Pancreas (tissue), 10 donors: Measurements from ENCODE around the gene IL12RB2. TPM values are rescaled to one million over a fixed set of nuclear protein-coding genes. Genes with fewer than 3 reads are reported as not detected.

Experiments used
- ATAC-seq, 4 donors: fragments of 200-7000 bp; cut with Tn5 transposase; one replicate each; pipeline versions ENCODE4 v1.8.0 to v1.9.1; 2020; ENCODE audit warnings: mild to moderate bottlenecking in 4 of 4, moderate library complexity in 4 of 4
- DNase-seq, 6 donors: peaks; one replicate each; pipeline ENCODE4 v3.0.0-alpha.2; 2020
- FAIRE-seq: peaks from 2 replicates; lab custom pipeline; 2012; peaks lifted over from hg19 to GRCh38; lab: Jason Lieb, UNC
- H3K27ac ChIP-seq, 4 donors: fragments of 200-600 bp; sonication (generic); 1 replicate in 3 of 4; 2 replicates in 1 of 4; pipeline versions ENCODE4 v1.5.0 to v1.8.0; 2020
- H3K27me3 ChIP-seq, 4 donors: fragments of 200-600 bp; one replicate each; pipeline ENCODE4 v1.8.0; 2021
- H3K36me3 ChIP-seq, 3 donors: fragments of 200-600 bp; sonication (generic) in 1 of 3; one replicate each; pipeline versions ENCODE4 v1.5.0 to v1.8.0; 2020 to 2021
- H3K4me1 ChIP-seq, 3 donors: fragments of 200-600 bp; one replicate each; pipeline ENCODE4 v1.8.0; 2021
- H3K4me3 ChIP-seq, 4 donors: fragments of 200-600 bp; sonication (generic) in 2 of 4; one replicate each; pipeline versions ENCODE4 v1.5.0 to v1.8.0; 2020 to 2021
- H3K9me3 ChIP-seq, 4 donors: fragments of 200-600 bp; one replicate each; pipeline ENCODE4 v1.8.0; 2021
- CTCF ChIP-seq, 4 donors: fragments of 200-600 bp; sonication (generic) in 3 of 4; IDR thresholded peaks; one replicate each; pipeline versions ENCODE4 v1.5.0 to v1.8.0; 2021; ENCODE audit warnings: antibody characterized with exemption in 4 of 4
- WGBS, 2 donors: extraction: QIAGEN DNeasy Blood & Tissue Kit; methylation state at CpG; one replicate each; pipeline ENCODE4 v1.1.7; 2013; 5-methylcytosine and 5-hydroxymethylcytosine counted together
- intact Hi-C, 3 donors: fragments of 100-400 bp; cut with DNase I; formaldehyde crosslinking; loops; one replicate each; pipeline versions ENCODE4 v1.11.1 to v1.14.2; 2022
- polyA plus RNA-seq, 2 donors: library from polyadenylated mRNA; stranded (reverse); fragments of 200-250 nt; gene quantifications; one replicate each; pipeline ENCODE4 v1.2.3, GENCODE V29; 2013
- total RNA-seq, 6 donors: library from RNA; stranded (reverse); fragmentation: NEBNext Ultra II Directional in 4 of 6; extraction: Animal tissue kit (Norgen Biotek cat#: 25700) in 4 of 6; gene quantifications; one replicate each; pipeline versions ENCODE4 v1.2.1 to v1.2.4, GENCODE V29; 2021 to 2023
- donor health status: healthy with polysubstance abuse.
- donor health status: DM: no; HTN: no; CAD: no; lungs with moderate emphysema.
- donor health status: DM: no; HTN: no; CAD: no.
- donor health status: control.
- donor health status: control.
- donor health status: Bipolar disorder and iron deficiency.
- donor health status: DM: yes; HTN: yes; CAD: no.
- donor health status: DM: no; HTN: no; CAD: no.
- donor health status: DM: no; HTN: no; CAD: no.
- donor health status: DM: yes; HTN: yes; CAD: no.

Gene IL12RB2
- total and polyA plus RNA-seq, 8 donors: 0.65 to 5.0 (median 2.7) TPM

GRCh38 chr1:67430358-67431155, 122.9 kb downstream of the IL12RB2 start, which contains the start of gene SERBP1:
Gene SERBP1, minus strand, starts transcription at chr1:67430402. Its CDS starts 102 bp downstream, at chr1:67430300.
- no peak for FAIRE-seq
- Histone ChIP-seq H3K36me3 (peaks cover 0 to 5% (median 4%) of the 10 kb centered on the region in 3 donors), H3K27ac (peak within 1 kb of the TSS; percentile 90 to 95 (median 92)), H3K4me3 (peak within 1 kb of the TSS; percentile 76 to 94 (median 86)), H3K27me3 (no peaks in the 10 kb centered on the region), H3K9me3 (no peaks in the 10 kb centered on the region), H3K4me1 (peaks cover 2 to 18% (median 13%) of the 10 kb centered on the region in 3 donors)
- peak; percentile 93 to 97 (median 96) for DNase-seq
- 0% methylated on average over 61 to 62 of the region's 62 CpGs for WGBS, 2 donors
- no peak for TF ChIP-seq CTCF (IDR thresholded peaks at IDR 0.05)
- intact Hi-C loops: no loop called here
- peak; percentile 93 to 97 (median 94) for ATAC-seq

GRCh38 chr1:67431156-67431765, 123.6 kb downstream of the IL12RB2 start:
- TF ChIP-seq CTCF (IDR thresholded peaks at IDR 0.05): no peak
- H3K27me3 ChIP-seq: no peaks in the 10 kb centered on the region
- H3K27ac ChIP-seq: peak overlapping the region; percentile 90 to 95 (median 92)
- ATAC-seq (no peak), FAIRE-seq (no peak), DNase-seq (no peak)
- 7 to 9% methylated on average over 12 of the region's 12 CpGs for WGBS, 2 donors
- H3K9me3 ChIP-seq: no peaks in the 10 kb centered on the region
- intact Hi-C loops: no loop called here
- peaks cover 0 to 14% (median 13%) of the 10 kb centered on the region in 3 donors for H3K4me1 ChIP-seq
- peak overlapping the region; percentile 76 to 94 (median 86) for H3K4me3 ChIP-seq
- no peaks in the 10 kb centered on the region for H3K36me3 ChIP-seq

GRCh38 chr1:67431869-67432578, 124.4 kb downstream of the IL12RB2 start:
- WGBS, 2 donors: 55 to 63% methylated on average over 8 of the region's 8 CpGs
- FAIRE-seq: no peak
- Histone ChIP-seq H3K4me3 (peak overlapping the region in 1 of 4 donors; percentile 86), H3K9me3 (no peaks in the 10 kb centered on the region), H3K4me1 (peaks cover 0 to 8% (median 6%) of the 10 kb centered on the region in 3 donors), H3K36me3 (no peaks in the 10 kb centered on the region), H3K27ac (no peak overlapping the region), H3K27me3 (no peaks in the 10 kb centered on the region)
- no peak for TF ChIP-seq CTCF (IDR thresholded peaks at IDR 0.05)
- no peak for ATAC-seq
- no peak for DNase-seq
- intact Hi-C loops: no loop called here

DNA sequence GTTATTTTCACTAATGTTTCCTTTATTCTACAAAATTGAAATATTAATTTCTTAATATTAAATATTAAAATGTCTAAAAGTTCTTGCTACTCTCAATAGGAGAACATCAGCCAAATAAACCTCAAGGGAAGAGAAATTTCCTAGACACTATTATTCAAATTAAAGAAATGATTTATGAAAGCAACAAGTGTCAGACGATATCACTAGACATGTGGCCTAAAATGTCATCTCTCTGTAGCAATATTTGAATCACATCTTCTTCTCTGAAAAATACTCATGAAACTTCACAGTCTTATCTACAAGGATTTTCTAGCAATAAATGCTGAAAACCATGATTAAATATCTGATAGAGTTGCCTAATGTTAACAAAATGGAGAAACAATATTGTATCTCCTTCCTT, 125.1 kb downstream of the IL12RB2 start:
- intact Hi-C loops: no loop called here
- DNase-seq (no peak), ATAC-seq (no peak), FAIRE-seq (no peak)
- no peak overlapping the region for H3K4me3 ChIP-seq
- H3K27me3 ChIP-seq: no peaks in the 10 kb centered on the region
- H3K27ac ChIP-seq: no peak overlapping the region
- no peaks in the 10 kb centered on the region for H3K36me3 ChIP-seq
- peaks cover 0 to 7% (median 0%) of the 10 kb centered on the region in 3 donors for H3K4me1 ChIP-seq
- no peaks in the 10 kb centered on the region for H3K9me3 ChIP-seq
- TF ChIP-seq CTCF (IDR thresholded peaks at IDR 0.05): no peak
- WGBS, 2 donors: 88 to 93% methylated on average over 1 of the region's 1 CpG
